AG04450 (cell line): ENCODE measurements around the gene SUN3. TPM values are rescaled to one million over a fixed set of nuclear protein-coding genes. Genes with fewer than 3 reads are reported as not detected.

Experiments used
- CTCF ChIA-PET: fragments of 300-600, 350-600 bp; formaldehyde crosslinking; extraction: SDS; loops from one replicate; lab custom pipeline; 2022; ENCODE audit warnings: antibody characterized with exemption, inconsistent platforms; lab: Charles Lee
- POLR2A ChIA-PET: fragments of 350-600 bp; formaldehyde crosslinking; extraction: SDS; loops from one replicate; lab custom pipeline; 2021; ENCODE audit warnings: antibody characterized with exemption, inconsistent platforms; lab: Yijun Ruan, JAX
- DNase-seq: peaks from one replicate; pipeline ENCODE4 v3.0.0-alpha.2; 2011; ENCODE audit warnings: low read depth, low spot score
- H3K27ac ChIP-seq: one replicate; pipeline ENCODE4 v1.5.1; 2012; ENCODE audit warnings: low read depth, low read length, control low read depth
- H3K27me3 ChIP-seq: one replicate; pipeline ENCODE4 v1.6.0; 2012; ENCODE audit warnings: low read length; ENCODE audit not compliant: control insufficient read depth, insufficient read depth
- H3K4me3 ChIP-seq: 2 replicates; pipeline ENCODE4 v1.5.1; 2011; ENCODE audit warnings: mild to moderate bottlenecking, low read depth, low read length, control low read depth
- H3K9me3 ChIP-seq: 2 replicates; pipeline ENCODE4 v1.5.1; 2012; ENCODE audit warnings: low read length; ENCODE audit not compliant: control insufficient read depth, insufficient read depth
- polyA minus RNA-seq: library from RNA; depleted of rRNA, polyadenylated mRNA; stranded (reverse); fragments of >200 nt; gene quantifications from 2 replicates; pipeline ENCODE4 v1.2.3, GENCODE V29; 2011; rRNA and poly(A)+ RNA removed
- polyA plus RNA-seq: library from polyadenylated mRNA; depleted of rRNA; stranded (reverse); fragments of >200 nt; gene quantifications from 2 replicates; pipeline ENCODE4 v1.2.3, GENCODE V29; 2011; rRNA removed
- TF ChIP-seq, protein P1 (sequence below): IDR thresholded peaks from 2 replicates; pipeline ENCODE4 v1.5.1; 2011; ENCODE audit warnings: low read depth, low read length, control low read depth, inconsistent platforms

SUN3 gene, protein sequence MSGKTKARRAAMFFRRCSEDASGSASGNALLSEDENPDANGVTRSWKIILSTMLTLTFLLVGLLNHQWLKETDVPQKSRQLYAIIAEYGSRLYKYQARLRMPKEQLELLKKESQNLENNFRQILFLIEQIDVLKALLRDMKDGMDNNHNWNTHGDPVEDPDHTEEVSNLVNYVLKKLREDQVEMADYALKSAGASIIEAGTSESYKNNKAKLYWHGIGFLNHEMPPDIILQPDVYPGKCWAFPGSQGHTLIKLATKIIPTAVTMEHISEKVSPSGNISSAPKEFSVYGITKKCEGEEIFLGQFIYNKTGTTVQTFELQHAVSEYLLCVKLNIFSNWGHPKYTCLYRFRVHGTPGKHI
- not detected in 2 replicates for polyA plus RNA-seq
- not detected in 2 replicates for polyA minus RNA-seq

- CTCF ChIA-PET, result no interaction called here
- H3K9me3 ChIP-seq, result no peaks in the 10 kb centered on the region
- H3K27ac ChIP-seq, result no peak within 1 kb of the TSS
- no peak within 1 kb of the TSS for H3K4me3 ChIP-seq
- POLR2A ChIA-PET, result no interaction called here
- H3K27me3 ChIP-seq, result peaks cover 21% of the 10 kb centered on the region
- DNase-seq, result no peak
- TF ChIP-seq, protein P1, sequence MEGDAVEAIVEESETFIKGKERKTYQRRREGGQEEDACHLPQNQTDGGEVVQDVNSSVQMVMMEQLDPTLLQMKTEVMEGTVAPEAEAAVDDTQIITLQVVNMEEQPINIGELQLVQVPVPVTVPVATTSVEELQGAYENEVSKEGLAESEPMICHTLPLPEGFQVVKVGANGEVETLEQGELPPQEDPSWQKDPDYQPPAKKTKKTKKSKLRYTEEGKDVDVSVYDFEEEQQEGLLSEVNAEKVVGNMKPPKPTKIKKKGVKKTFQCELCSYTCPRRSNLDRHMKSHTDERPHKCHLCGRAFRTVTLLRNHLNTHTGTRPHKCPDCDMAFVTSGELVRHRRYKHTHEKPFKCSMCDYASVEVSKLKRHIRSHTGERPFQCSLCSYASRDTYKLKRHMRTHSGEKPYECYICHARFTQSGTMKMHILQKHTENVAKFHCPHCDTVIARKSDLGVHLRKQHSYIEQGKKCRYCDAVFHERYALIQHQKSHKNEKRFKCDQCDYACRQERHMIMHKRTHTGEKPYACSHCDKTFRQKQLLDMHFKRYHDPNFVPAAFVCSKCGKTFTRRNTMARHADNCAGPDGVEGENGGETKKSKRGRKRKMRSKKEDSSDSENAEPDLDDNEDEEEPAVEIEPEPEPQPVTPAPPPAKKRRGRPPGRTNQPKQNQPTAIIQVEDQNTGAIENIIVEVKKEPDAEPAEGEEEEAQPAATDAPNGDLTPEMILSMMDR, result no peak
Observed at GRCh38 chr7:48028938-48029337, at the start of gene SUN3. SUN3 (minus strand) TSS chr7:48029107; CDS start chr7:48028938, 169 bp downstream.

DNA sequence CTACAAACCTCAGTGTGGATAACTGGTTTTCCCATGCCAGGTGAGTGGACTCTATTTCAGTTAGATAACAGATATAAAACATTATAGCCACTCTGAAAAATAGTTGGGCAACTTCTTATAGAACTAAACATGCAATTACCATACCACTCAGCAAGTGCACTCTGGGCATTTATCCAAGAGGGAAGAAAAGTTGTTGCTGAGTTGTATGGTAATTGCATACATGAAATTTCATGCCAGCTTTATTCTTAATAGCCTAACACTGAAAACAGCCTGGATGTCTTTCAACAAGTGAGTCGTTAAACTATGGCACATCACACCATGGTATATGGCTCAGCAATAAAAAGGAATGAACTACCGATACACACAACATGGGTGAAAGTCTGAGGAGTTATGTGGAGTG lies 49.6 kb upstream of the SUN3 start:
- Histone ChIP-seq H3K4me3 (no peak overlapping the region), H3K9me3 (no peaks in the 10 kb centered on the region), H3K27me3 (no peaks in the 10 kb centered on the region), H3K27ac (no peak overlapping the region)
- CTCF ChIA-PET, result interaction anchor here (1.7 kb wide), 1 partner anchor 32 kb away, joined by 5 read pairs; no protein-coding TSS in a partner anchor
- POLR2A ChIA-PET, result no interaction called here
- DNase-seq, result no peak
- TF ChIP-seq, protein P1, result no peak

- no peaks in the 10 kb centered on the region for H3K9me3 ChIP-seq
- CTCF ChIA-PET, result interaction anchor here (0.5 to 1.7 kb wide), 4 partner anchors 18 to 103 kb away, joined by 3 to 5 read pairs (median 3); no protein-coding TSS in a partner anchor
- POLR2A ChIA-PET, result no interaction called here
Observed at GRCh38 chr7:48077423-48077822, 48.5 kb upstream of the SUN3 start.

DNA sequence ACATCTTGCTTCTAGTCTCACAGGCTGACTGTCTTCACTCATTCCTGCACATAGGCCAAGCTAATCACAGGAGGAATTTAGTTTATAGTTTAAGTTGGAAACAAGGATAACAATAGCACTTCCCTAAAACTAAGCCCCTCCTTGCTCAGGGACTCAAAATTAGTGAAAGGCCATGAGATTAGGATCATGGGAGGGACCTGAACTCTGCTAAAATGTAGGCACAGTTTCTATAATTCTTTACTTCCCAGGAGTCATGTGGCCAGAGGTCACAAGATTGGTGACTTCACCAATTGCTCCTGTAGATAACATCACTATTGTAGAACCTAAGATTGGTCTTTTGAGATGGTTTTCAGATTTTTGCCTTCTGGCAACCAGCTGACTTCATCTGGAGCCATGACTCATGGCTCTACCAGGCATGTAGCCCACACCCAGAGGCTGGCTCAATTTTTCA lies 45.3 kb upstream of the SUN3 start:
- CTCF ChIA-PET, result interaction anchor here (1.5 kb wide), 1 partner anchor 36 kb away, joined by 5 read pairs; no protein-coding TSS in a partner anchor
- Histone ChIP-seq H3K27me3 (no peaks in the 10 kb centered on the region), H3K27ac (no peak overlapping the region), H3K4me3 (no peak overlapping the region), H3K9me3 (no peaks in the 10 kb centered on the region)
- TF ChIP-seq, protein P1, result no peak
- no peak for DNase-seq
- POLR2A ChIA-PET, result no interaction called here

More at GRCh38 chr7:48077423-48077822, 48.5 kb upstream of the SUN3 start:
- TF ChIP-seq, protein P1, result no peak
- Histone ChIP-seq H3K27ac (no peak overlapping the region), H3K4me3 (no peak overlapping the region), H3K27me3 (no peaks in the 10 kb centered on the region)
- DNase-seq, result no peak

- ChIA-PET POLR2A (no interaction called here), CTCF (no interaction called here)
- DNase-seq, result no peak
Observed at GRCh38 chr7:48067475-48067874, 38.6 kb upstream of the SUN3 start.

More at GRCh38 chr7:48067475-48067874, 38.6 kb upstream of the SUN3 start:
- no peaks in the 10 kb centered on the region for H3K27me3 ChIP-seq
- TF ChIP-seq, protein P1, result no peak
- H3K4me3 ChIP-seq, result no peak overlapping the region
- no peak overlapping the region for H3K27ac ChIP-seq
- H3K9me3 ChIP-seq, result no peaks in the 10 kb centered on the region
